Fibroblast of lung (primary cell): ENCODE measurements around the gene TMEM143.

Source experiments
- CTCF ChIP-seq, 2 donors: IDR thresholded peaks in 1 of 2; conservative IDR thresholded peaks in 1 of 2; 1 replicate in 1 of 2; 2 replicates in 1 of 2; pipeline ENCODE4 v1.5.1; 2011 to 2012; ENCODE audit warnings: low read length in 2 of 2, control low read depth in 1 of 2, inconsistent platforms in 1 of 2, low read depth in 1 of 2, mild to moderate bottlenecking in 1 of 2
- EZH2 ChIP-seq: IDR thresholded peaks from 2 replicates; pipeline ENCODE4 v1.5.1; 2012; ENCODE audit warnings: low read length, control low read depth, mild to moderate bottlenecking; ENCODE audit errors: missing control alignments

- TF ChIP-seq CTCF (conservative IDR thresholded peaks at IDR 0.05 in 1 of 2, IDR thresholded peaks at IDR 0.05 in 1 of 2; ENCODE audit: low read depth in 1 of 2, low read length in 2 of 2) (no peak), EZH2 (no peak)
Observed at GRCh38 chr19:48353677-48354076, 10.1 kb downstream of the TMEM143 start.
